GM18505 (cell line): ENCODE measurements around the gene NOX3.
"Not testable (repeated sequence)": the region's sequence is repeated elsewhere in the genome, so short reads cannot be mapped to it uniquely, and the experiment has no call there.

Experiments used
- ATAC-seq: cut with Tn5 transposase; IDR thresholded peaks from one replicate; pipeline ENCODE4 v1.9.1; 2021; ENCODE audit not compliant: unreplicated experiment
- POLR2A ChIP-seq: IDR thresholded peaks from 4 replicates; pipeline ENCODE4 v1.6.1; 2011; ENCODE audit warnings: borderline replicate concordance; ENCODE audit not compliant: insufficient read depth, insufficient read length; ENCODE audit errors: extremely low read depth

NOX3 gene

GRCh38 chr6:155487371-155488130, 31.9 kb upstream of the NOX3 start:
- no peak for ATAC-seq
- TF ChIP-seq POLR2A = no peak

DNA sequence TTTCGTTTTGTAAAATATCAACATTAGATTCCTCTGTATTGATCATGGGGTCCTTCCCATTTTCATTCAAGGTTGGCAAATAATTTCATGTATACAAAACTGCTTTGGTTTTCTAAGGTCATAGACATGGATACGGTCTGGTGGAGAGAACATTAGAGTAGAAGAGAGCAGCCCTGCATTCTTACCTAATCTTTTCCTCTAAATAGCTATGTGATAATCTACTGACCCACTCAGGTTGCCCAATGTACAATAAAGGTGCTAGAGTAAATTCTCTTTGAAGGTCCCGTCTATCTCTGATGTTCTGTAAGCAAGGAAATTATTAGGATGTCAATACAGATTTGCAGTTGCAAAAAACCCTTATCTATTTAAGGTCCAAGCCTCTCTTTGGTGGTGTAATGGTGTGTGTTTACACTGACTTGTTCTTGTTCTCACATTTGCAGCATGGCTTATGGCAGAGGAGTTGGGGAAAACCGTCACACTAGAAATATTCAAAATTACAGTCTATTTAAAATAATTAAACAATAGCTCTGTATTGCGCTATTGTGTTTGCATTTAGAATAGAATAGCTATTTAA, 31.2 kb upstream of the NOX3 start:
- TF ChIP-seq POLR2A = no peak
- no peak for ATAC-seq

DNA sequence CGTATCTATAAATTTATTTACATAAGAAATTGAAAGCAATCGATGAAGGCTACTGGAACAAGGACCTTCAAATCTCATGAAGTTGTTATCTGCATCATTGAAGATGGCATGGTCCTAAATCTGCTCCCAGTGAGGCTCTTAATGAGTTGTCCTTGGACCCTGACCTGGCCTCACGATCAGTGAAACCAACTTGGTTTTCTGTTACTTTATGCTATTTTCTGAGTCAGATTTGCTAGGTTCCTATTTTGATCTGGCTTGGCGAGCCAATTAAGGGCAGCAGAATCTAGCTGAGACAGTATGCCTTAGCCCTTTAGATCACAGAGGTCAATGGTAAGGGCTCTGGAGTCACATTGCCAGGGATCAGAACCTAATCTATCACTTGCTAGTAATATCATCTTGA, 30.1 kb upstream of the NOX3 start:
- TF ChIP-seq POLR2A = no peak
- ATAC-seq = no peak

DNA sequence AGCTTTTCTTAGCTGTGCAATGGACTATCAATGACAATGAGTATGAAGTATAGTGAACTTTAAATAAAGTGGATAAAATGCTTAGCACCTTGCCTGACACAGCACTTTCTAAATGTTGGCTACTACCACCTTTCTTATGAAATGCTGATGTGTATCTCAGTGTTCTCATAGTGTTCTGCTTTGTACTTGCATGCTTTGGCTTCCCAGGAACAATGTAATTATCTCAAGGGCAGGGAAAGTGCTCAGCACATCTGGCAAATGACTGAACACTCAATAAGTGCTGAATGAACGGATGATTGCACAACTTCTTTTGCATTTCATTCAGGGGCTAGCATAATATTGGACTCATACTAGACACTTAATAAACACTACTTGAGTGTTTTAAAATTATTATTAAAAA, 28.2 kb upstream of the NOX3 start:
- ATAC-seq = no peak
- TF ChIP-seq POLR2A = no peak

GRCh38 chr6:155481215-155481614, 25.6 kb upstream of the NOX3 start:
- no peak for TF ChIP-seq POLR2A
- ATAC-seq = no peak

DNA sequence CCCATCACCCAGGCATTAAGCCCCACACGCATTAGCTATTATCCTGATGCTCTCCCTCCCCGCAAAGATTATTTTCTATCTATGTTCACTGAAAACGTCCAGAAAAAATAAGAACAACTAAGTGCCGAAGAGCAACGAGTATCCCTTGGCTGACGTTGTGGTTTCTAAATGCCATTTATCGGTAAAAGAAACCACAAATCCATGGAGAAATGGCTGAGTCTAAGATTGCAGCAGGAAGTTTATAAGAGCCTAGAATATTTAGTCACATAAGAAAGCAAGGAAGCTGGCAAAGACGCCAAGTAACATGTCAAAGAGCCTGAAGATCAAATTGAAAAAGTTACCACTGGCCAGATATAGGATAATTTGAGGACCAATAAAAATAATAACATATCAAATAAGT, 18.1 kb upstream of the NOX3 start:
- no peak for ATAC-seq

GRCh38 chr6:155472886-155473285, 17.2 kb upstream of the NOX3 start:
- no peak for ATAC-seq
- TF ChIP-seq POLR2A = no peak

More for the DNA sequence above, 18.1 kb upstream of the NOX3 start:
- no peak for TF ChIP-seq POLR2A

GRCh38 chr6:155470979-155471616, 15.5 kb upstream of the NOX3 start:
- ATAC-seq = not testable (repeated sequence)

- not testable (repeated sequence) for ATAC-seq
Observed at GRCh38 chr6:155468543-155468942, 12.9 kb upstream of the NOX3 start.

GRCh38 chr6:155466539-155466938, 10.9 kb upstream of the NOX3 start:
- no peak for ATAC-seq
- no peak for TF ChIP-seq POLR2A

- no peak for ATAC-seq
- no peak for TF ChIP-seq POLR2A
Observed at GRCh38 chr6:155461556-155461955, 5.9 kb upstream of the NOX3 start.

DNA sequence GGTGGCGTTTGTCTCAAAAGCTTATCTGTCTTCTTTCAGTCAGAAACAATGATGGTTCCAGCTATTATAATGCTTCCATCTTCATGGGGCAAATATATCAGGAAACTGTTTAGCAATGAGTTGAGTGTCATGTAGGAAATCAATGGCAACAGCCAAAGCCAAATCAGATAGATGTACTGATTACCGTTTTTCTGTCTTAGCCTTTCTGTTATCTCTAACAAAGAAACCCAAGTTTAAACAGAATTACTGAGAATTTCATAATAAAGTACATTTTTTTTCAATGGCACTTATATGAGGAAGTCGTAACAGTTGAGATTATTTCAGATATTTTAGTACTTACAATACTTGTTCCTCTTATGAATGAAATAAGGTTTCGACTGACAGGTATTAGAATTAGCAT, 1.2 kb downstream of the NOX3 start:
- TF ChIP-seq POLR2A = no peak
- no peak for ATAC-seq

DNA sequence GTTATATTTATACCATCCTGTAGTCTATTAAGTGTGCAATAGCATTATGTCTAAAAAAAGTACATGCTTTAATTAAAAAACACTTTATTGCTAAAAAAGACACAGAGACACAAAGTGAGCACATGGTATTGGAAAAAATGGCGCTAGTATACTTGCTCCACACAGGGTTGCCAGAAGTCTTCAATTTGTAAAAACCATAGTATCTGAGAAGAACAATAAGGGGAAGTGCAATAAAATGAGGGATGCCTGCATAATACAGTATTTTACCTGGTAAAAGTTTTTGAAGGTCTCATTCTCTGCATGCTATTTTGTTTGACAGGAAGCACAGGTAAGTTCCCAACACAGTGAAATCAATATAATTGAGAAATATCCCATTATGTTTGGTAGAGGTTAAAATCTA, 1.6 kb downstream of the NOX3 start:
- ATAC-seq = no peak
- TF ChIP-seq POLR2A = no peak

DNA sequence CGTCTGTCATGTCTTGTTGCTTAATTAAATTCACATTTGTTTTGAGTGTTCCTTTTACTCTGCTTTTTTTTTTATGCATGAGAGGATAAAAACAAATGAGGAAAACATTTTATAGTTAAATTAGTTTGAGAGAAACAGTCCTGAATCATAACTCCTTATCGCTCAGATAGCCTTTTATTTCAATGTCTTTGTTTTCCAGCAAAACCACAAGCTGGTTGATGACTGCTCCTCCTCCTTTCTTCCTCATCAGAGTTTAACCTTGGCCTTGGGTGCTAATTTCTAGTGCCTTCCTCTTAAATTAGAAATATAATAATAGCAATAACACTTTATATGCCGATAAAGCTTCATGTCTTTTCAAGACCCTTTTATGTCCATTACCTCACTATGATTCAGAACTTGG, 3.1 kb downstream of the NOX3 start:
- TF ChIP-seq POLR2A = no peak
- ATAC-seq = no peak

- ATAC-seq = not testable (repeated sequence)
Observed at GRCh38 chr6:155451530-155451929, 4.1 kb downstream of the NOX3 start.
